Common myeloid progenitor, CD34-positive (primary cell): ENCODE measurements around the gene DNAL1.

Experiments
- CTCF ChIA-PET: fragments of 350-600 bp; sonication (Branson Sonifier 250); formaldehyde crosslinking; loops from one replicate; lab custom pipeline; 2021; ENCODE audit warnings: antibody characterized with exemption; lab: Charles Lee
- POLR2A ChIA-PET: fragments of 350-600 bp; sonication (Branson Sonifier 250); formaldehyde crosslinking; loops from one replicate; lab custom pipeline; 2021; ENCODE audit warnings: antibody characterized with exemption; lab: Charles Lee
- DNase-seq, 3 donors: peaks; one replicate each; pipeline versions ENCODE4 v3.0.0 to v3.0.0-alpha.2; 2013
- H3K27ac ChIP-seq, 2 experiments: 1 replicate in 1 of 2; 2 replicates in 1 of 2; pipeline ENCODE4 v1.7.0; 2013; ENCODE audit warnings: inconsistent platforms in 2 of 2, low read length in 2 of 2, mild to moderate bottlenecking in 2 of 2, low read depth in 1 of 2, moderate library complexity in 1 of 2; ENCODE audit not compliant: severe bottlenecking in 2 of 2, insufficient read depth in 1 of 2, poor library complexity in 1 of 2
- H3K27me3 ChIP-seq, 5 experiments: replicated peaks in 2 of 5; 1 replicate in 3 of 5; 2 replicates in 2 of 5; pipeline versions ENCODE4 v1.6.1 to v1.7.0; 2013; ENCODE audit warnings: low read length in 4 of 5, mild to moderate bottlenecking in 2 of 5, moderate library complexity in 2 of 5, inconsistent platforms in 1 of 5; ENCODE audit not compliant: insufficient read depth in 5 of 5, control insufficient read depth in 4 of 5
- H3K36me3 ChIP-seq, 4 experiments: 1 replicate in 2 of 4; 2 replicates in 2 of 4; pipeline versions ENCODE4 v1.6.1 to v1.7.0; 2013; ENCODE audit warnings: low read length in 3 of 4, control low read depth in 1 of 4, mild to moderate bottlenecking in 1 of 4; ENCODE audit not compliant: control insufficient read depth in 4 of 4, insufficient read depth in 4 of 4
- H3K4me1 ChIP-seq, 4 experiments: 1 replicate in 3 of 4; 2 replicates in 1 of 4; pipeline versions ENCODE4 v1.6.1 to v1.7.1; 2013; ENCODE audit warnings: low read length in 3 of 4, mild to moderate bottlenecking in 3 of 4, control low read depth in 1 of 4, inconsistent platforms in 1 of 4, moderate library complexity in 1 of 4; ENCODE audit not compliant: control insufficient read depth in 4 of 4, insufficient read depth in 4 of 4; ENCODE audit errors: control extremely low read depth in 1 of 4
- H3K4me3 ChIP-seq, 7 experiments: 1 replicate in 4 of 7; 2 replicates in 3 of 7; pipeline versions ENCODE4 v1.5.1 to v1.7.0; 2013; ENCODE audit warnings: mild to moderate bottlenecking in 7 of 7, low read length in 6 of 7, moderate library complexity in 6 of 7, inconsistent platforms in 2 of 7, low read depth in 2 of 7, control low read depth in 1 of 7; ENCODE audit not compliant: insufficient read depth in 4 of 7, control insufficient read depth in 1 of 7; ENCODE audit errors: extremely low read depth in 1 of 7
- H3K9me3 ChIP-seq, 5 experiments: 1 replicate in 4 of 5; 2 replicates in 1 of 5; pipeline versions ENCODE4 v1.6.1 to v1.7.1; 2013; ENCODE audit warnings: low read length in 4 of 5, mild to moderate bottlenecking in 2 of 5, inconsistent platforms in 1 of 5, low read depth in 1 of 5, moderate library complexity in 1 of 5; ENCODE audit not compliant: control insufficient read depth in 4 of 5, insufficient read depth in 2 of 5; ENCODE audit errors: control extremely low read depth in 1 of 5
- WGBS: methylation state at CpG from one replicate; pipeline ENCODE4 v1.1.5; 2013; ENCODE audit not compliant: insufficient coverage; 5-methylcytosine and 5-hydroxymethylcytosine counted together

Gene DNAL1

DNA sequence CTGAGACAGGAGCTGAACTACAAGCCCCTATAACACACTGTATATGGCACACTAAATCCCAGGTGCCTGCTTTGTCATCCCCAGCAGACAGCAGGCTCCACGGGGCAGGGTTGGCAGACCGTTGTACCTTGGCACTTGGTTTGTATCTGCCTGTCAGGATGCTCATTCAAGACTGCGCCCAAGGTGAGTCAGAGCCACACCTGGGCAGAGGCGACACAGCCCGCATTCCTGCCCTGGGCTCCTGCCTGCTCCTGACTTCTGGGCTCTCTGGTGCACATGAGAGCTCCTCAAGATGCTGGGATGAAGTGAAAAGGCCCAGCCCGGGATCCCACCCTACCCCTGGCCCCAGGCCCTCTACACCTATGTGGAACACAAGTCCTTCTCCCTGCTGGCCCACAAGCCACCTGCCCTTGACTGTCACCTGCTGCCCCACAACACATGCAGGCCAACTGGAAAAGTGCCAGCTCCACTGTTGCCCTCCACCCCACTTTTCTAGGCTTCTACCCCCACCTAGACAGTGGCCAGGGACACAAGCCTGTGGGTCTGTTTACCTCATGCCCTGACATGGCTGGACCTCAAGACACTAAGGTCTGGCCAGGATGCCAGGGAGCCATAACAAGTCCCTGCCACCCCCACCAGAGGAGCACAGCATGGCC is 100.2 kb downstream of the DNAL1 start:
- WGBS: 57% methylated on average over 4 of the region's 6 CpGs
- H3K9me3 ChIP-seq: no peaks in the 10 kb centered on the region
- H3K36me3 ChIP-seq: peaks cover 0 to 38% (median 3%) of the 10 kb centered on the region in 4 experiments
- no peaks in the 10 kb centered on the region for H3K27me3 ChIP-seq
- peaks cover 28 to 100% (median 95%) of the 10 kb centered on the region in 4 experiments for H3K4me1 ChIP-seq
- peak overlapping the region in 4 of 7 experiments; percentile 6 to 62 (median 34) for H3K4me3 ChIP-seq
- peak overlapping the region; percentile 87 to 99 for H3K27ac ChIP-seq
- CTCF ChIA-PET: interaction anchor here (0.6 to 14.6 kb wide), 16 partner anchors 10 to 1621 kb away, joined by 3 to 228 read pairs (median 6); a partner anchor contains a TSS
- POLR2A ChIA-PET: interaction anchor here (6.5 to 7.7 kb wide), 2 partner anchors 9 to 14 kb away, joined by 83 to 112 read pairs; a partner anchor contains a TSS
- DNase-seq: no peak

DNA sequence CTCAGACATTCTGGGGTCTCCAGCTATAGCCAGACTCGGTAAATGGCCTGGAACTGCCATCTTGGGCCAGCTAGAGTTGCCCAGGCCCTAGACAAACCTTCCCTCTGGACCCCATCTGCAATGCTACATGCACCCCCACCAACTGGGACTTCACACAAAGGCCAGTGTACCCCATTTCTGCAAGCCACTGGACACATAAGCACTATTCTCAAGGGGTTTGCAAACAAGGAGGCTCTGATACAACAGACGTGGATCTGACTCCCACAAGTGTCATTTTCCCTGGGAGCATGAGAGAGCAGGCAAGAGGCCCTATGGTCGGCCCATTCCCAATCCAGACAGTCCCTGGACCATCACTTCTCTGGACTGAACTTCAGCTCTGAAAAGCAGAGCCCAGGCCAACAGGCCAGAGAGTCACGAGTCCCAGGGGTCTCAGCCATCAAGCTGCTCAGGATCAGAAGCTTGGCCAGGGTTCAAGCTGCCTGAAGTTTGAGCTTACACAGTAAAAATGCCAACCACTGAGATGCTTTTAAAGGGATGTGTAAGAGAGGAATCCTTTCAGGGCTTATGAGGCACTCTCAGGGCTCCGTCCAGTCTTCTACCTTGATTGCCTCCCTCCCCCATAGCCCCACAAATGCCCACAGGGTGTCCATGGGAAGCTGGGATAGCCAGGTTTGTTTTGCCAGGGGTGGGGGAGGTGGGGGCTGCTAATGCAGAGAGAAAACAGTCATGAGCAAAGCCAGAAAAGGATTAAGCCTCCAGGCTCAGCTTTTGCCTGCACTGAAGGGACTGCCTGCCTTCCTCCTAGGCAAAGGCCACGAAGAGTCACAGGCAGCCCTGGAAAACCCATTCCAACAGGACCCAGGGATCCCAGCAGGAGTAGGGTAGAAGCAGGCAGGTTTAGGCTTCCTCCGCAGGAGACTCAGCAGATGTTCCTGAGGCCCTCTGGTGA is 101.1 kb downstream of the DNAL1 start:
- WGBS: 92% methylated on average over 5 of the region's 7 CpGs
- H3K36me3 ChIP-seq: peaks cover 0 to 37% (median 1%) of the 10 kb centered on the region in 4 experiments
- ChIA-PET CTCF (interaction anchor here (1.1 to 14.6 kb wide), 12 partner anchors 9 to 84 kb away, joined by 3 to 228 read pairs (median 5); a partner anchor contains a TSS), POLR2A (interaction anchor here (0.6 to 7.7 kb wide), 3 partner anchors 8 to 41 kb away, joined by 3 to 112 read pairs (median 83); a partner anchor contains a TSS)
- H3K4me3 ChIP-seq: peak overlapping the region in 4 of 7 experiments; percentile 8 to 62 (median 22)
- DNase-seq: no peak
- no peaks in the 10 kb centered on the region for H3K27me3 ChIP-seq
- no peaks in the 10 kb centered on the region for H3K9me3 ChIP-seq
- peak overlapping the region; percentile 87 to 99 for H3K27ac ChIP-seq
- peaks cover 33 to 100% (median 95%) of the 10 kb centered on the region in 4 experiments for H3K4me1 ChIP-seq

DNA sequence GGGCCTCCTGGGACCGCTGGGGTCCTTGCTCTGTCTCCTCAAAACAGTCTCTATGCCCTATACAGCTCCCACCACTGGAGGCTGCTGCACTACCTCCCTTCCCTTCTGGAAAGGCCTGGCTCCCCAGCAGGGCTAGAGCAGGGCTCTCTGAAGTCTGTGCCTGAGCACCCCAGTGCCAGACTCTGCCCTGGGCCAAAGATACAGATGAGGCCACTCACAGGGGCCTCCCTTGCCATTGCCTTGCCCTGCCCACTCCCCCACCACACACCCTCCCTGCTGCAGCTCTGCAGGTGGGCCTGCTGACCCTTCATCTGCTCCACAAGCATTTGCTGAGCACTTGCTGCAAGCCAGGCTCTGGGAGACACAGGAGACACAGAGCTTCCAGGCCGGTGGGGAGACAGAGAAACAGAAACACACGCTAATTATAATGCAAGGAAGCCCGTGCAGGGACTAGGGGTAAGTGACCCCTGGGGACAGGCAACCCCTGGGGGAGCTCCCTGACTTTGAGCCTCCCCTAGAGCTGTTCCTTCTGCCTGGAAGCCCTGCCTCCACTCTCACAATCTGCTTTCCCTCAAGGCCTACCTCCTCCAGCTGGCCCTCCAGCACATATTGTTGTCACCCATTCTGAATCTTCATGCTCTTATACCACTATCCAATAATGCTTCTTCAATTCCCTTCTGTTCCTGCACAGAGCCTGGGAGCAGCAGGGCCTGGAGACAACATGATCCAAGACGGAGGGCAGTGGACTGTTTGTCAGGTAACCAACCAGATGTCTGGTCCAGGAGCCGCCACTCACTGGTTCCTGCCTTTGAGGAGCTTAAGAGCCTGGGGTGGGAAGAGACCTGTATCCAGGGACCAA is 102.0 kb downstream of the DNAL1 start:
- DNase-seq: peak in 2 of 3 donors; percentile 43 to 44
- Histone ChIP-seq H3K4me1 (peaks cover 35 to 100% (median 95%) of the 10 kb centered on the region in 4 experiments), H3K27me3 (no peaks in the 10 kb centered on the region), H3K4me3 (peak overlapping the region in 4 of 7 experiments; percentile 14 to 51 (median 30)), H3K9me3 (no peaks in the 10 kb centered on the region), H3K36me3 (peaks cover 0 to 43% (median 1%) of the 10 kb centered on the region in 4 experiments), H3K27ac (peak overlapping the region; percentile 87 to 99)
- CTCF ChIA-PET: interaction anchor here (0.5 to 14.6 kb wide), 11 partner anchors 8 to 144 kb away, joined by 3 to 228 read pairs (median 4); a partner anchor contains a TSS
- 59% methylated on average over 5 of the region's 6 CpGs for WGBS
- POLR2A ChIA-PET: interaction anchor here (0.6 to 7.7 kb wide), 4 partner anchors 8 to 93 kb away, joined by 3 to 83 read pairs (median 3); a partner anchor contains a TSS

DNA sequence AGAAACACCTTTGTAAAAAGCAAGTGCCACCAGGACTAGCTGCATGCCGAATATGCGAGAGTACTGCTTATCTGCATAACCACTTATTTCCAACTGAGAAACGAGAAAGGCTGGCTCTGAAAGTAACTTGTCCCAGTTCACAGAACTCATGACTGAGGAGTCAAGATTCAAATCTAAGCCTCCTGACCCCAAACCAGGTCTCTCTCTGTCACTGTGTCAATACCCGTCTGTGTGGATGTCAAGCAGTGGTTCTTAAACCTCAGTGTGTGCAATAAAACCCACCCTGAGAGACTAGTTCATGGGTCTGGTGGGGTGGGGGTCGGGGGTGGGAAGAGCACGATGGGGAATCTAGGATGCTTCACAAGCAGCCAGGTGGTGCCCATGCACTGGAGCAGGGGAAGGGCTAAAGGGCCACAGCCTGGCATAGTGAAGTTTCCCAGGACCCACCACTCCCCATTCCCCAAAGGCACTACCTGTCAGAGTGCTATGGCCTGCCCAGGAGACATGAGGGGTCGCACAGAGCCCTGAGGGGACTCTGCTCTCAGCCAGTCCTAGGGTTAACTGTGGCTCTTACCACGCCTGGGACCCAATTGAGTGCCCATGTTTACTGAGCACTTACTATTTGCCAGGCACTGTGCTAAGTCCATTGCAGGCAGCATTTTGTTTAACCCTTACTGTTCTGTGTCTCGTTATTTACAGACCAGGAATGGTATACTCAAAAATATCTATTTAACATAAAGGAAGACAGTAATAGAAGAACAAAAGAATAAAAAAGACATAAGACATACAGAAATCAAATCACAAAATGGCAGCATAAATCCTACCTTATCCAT is 102.8 kb downstream of the DNAL1 start:
- Histone ChIP-seq H3K4me1 (peaks cover 37 to 100% (median 95%) of the 10 kb centered on the region in 4 experiments), H3K27me3 (no peaks in the 10 kb centered on the region), H3K36me3 (peaks cover 0 to 51% (median 1%) of the 10 kb centered on the region in 4 experiments), H3K4me3 (peak overlapping the region in 2 of 7 experiments; percentile 29 to 51), H3K9me3 (no peaks in the 10 kb centered on the region), H3K27ac (peak overlapping the region; percentile 87 to 99)
- POLR2A ChIA-PET: interaction anchor here (0.6 to 7.7 kb wide), 3 partner anchors 7 to 92 kb away, joined by 3 to 83 read pairs (median 3); a partner anchor contains a TSS
- no peak for DNase-seq
- CTCF ChIA-PET: interaction anchor here (0.5 to 14.6 kb wide), 8 partner anchors 7 to 143 kb away, joined by 3 to 228 read pairs (median 10); a partner anchor contains a TSS
- 72% methylated on average over 7 of the region's 9 CpGs for WGBS

DNA sequence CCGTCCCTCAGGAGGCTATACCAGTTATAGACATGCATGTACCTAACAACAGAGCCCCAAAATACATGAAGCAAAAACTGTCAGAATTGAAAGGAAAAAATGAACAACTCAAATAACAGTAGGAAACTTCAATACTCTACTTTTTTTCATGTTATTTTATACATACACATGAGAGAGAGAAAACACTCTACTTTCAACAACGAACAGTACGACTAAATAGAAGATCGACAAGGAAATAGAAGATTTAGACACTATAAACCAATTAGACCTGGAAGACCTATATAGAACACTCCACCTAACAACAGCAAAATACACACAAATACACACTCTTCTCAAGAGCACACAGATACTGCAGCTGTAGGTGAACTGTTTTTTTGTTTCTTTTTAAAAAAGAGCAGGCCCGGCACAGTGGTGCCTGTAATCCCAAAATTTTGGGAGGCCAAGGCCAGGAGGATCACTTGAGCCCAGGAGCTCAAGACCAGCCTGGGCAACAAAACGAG is 104.1 kb downstream of the DNAL1 start:
- peaks cover 0 to 53% (median 1%) of the 10 kb centered on the region in 4 experiments for H3K36me3 ChIP-seq
- 100% methylated on average over 1 of the region's 6 CpGs for WGBS
- ChIA-PET POLR2A (interaction anchor here (0.6 kb wide), 1 partner anchor 11 kb away, joined by 3 read pairs; no protein-coding TSS in a partner anchor), CTCF (interaction anchor here (0.5 to 14.6 kb wide), 5 partner anchors 6 to 108 kb away, joined by 3 to 228 read pairs (median 13); a partner anchor contains a TSS)
- no peak overlapping the region for H3K4me3 ChIP-seq
- peaks cover 30 to 99% (median 95%) of the 10 kb centered on the region in 4 experiments for H3K4me1 ChIP-seq
- no peak for DNase-seq
- no peaks in the 10 kb centered on the region for H3K27me3 ChIP-seq
- no peaks in the 10 kb centered on the region for H3K9me3 ChIP-seq
- peak overlapping the region; percentile 27 to 99 for H3K27ac ChIP-seq
